Measurements from ENCODE around the gene ABCF1. TPM values are rescaled to one million over a fixed set of nuclear protein-coding genes. Genes with fewer than 3 reads are reported as not detected.

Gene ABCF1
- total and polyA plus RNA-seq, 2 of the 8 experiments (the other 6 are each of a cell fraction or from before 2014, with no cell fraction given) = 48.8 to 123 TPM

GRCh38 chr6:30601436-30601814 is 30.2 kb downstream of the ABCF1 start:
- Histone ChIP-seq H3K27me3 (replicated peaks in 1 of 4; ENCODE audit: control insufficient read depth in 3 of 4, extremely low read depth in 1 of 4, insufficient read depth in 3 of 4, low read length in 3 of 4) (no peaks in the 10 kb centered on the region), H2BK15ac (ENCODE audit: low read length) (no peak overlapping the region), H2BK5ac (ENCODE audit: low read depth, low read length) (no peak overlapping the region), H2BK12ac (ENCODE audit: low read depth, low read length) (no peak overlapping the region), H3K4ac (replicated peaks; ENCODE audit: insufficient read length, low read depth, low read length) (no peak overlapping the region), H3K4me2 (ENCODE audit: insufficient read depth in 1 of 2, low read depth in 2 of 2, low read length in 2 of 2) (no peak overlapping the region), H4K91ac (replicated peaks; ENCODE audit: insufficient read length, low read length) (no peak overlapping the region), H3K27ac (ENCODE audit: low read depth, low read length) (no peak overlapping the region), H4K8ac (ENCODE audit: extremely low read depth, insufficient read depth, low read length) (no peak overlapping the region), H3K23ac (ENCODE audit: insufficient read length) (no peak overlapping the region), H4K20me1 (replicated peaks in 1 of 2; ENCODE audit: control insufficient read depth in 1 of 2, insufficient read depth in 2 of 2, low read length in 2 of 2) (peaks cover 9 to 38% of the 10 kb centered on the region in 2 experiments), H3K4me1 (replicated peaks in 1 of 4; ENCODE audit: control insufficient read depth in 3 of 4, insufficient read depth in 4 of 4, low read length in 3 of 4) (no peaks in the 10 kb centered on the region), H2AK5ac (ENCODE audit: low read depth, low read length) (no peak overlapping the region), H2AFZ (ENCODE audit: low read length) (no peak overlapping the region), H3K4me3 (ENCODE audit: extremely low read depth in 1 of 4, insufficient read depth in 2 of 4, low read depth in 3 of 4, low read length in 4 of 4) (no peak overlapping the region), H3K9me3 (ENCODE audit: insufficient read depth in 2 of 2, low read depth in 1 of 2, low read length in 1 of 2) (no peaks in the 10 kb centered on the region), H2BK120ac (replicated peaks; ENCODE audit: low read depth, low read length) (no peak overlapping the region), H3K14ac (ENCODE audit: insufficient read length) (no peak overlapping the region), H3K23me2 (ENCODE audit: low read depth, low read length) (no peaks in the 10 kb centered on the region; the same call in 1 of the 2 replicates), H3K79me1 (ENCODE audit: low read depth, low read length) (no peaks in the 10 kb centered on the region; the same call in none of the 2 replicates), H3K18ac (ENCODE audit: extremely low read depth, low read length) (no peak overlapping the region), H3K9ac (replicated peaks in 1 of 4; ENCODE audit: extremely low read depth in 1 of 4, low read depth in 3 of 4, low read length in 3 of 4) (no peak overlapping the region), H3K36me3 (ENCODE audit: control insufficient read depth in 2 of 4, insufficient read depth in 4 of 4, low read length in 3 of 4) (peaks cover 49 to 62% (median 57%) of the 10 kb centered on the region in 4 experiments), H3K79me2 (ENCODE audit: control insufficient read depth in 1 of 2, insufficient read depth in 2 of 2, low read length in 2 of 2) (no peaks in the 10 kb centered on the region), H3K56ac (replicated peaks; ENCODE audit: insufficient read length, low read depth, low read length) (no peak overlapping the region), H4K5ac (ENCODE audit: insufficient read length, low read depth, low read length) (no peak overlapping the region), H2BK20ac (ENCODE audit: low read length) (no peak overlapping the region)
- no peak for FAIRE-seq
- CTCF ChIA-PET (ENCODE audit: partially characterized antibody) = interaction anchor here (0.9 to 5.7 kb wide), 7 partner anchors 9 to 118 kb away, joined by 3 to 35 read pairs (median 4); no protein-coding TSS in a partner anchor
- 92% methylated on average over 6 of the region's 6 CpGs; no CpG with 5 or more reads in 1 of the 2 experiments for whole genome bisulfite sequencing, 2 experiments (ENCODE audit: extremely low coverage in 1 of 2, insufficient coverage in 1 of 2, insufficient read length in 1 of 2, insufficient replicate concordance in 2 of 2, low coverage in 1 of 2, low lambda C conversion rate in 2 of 2, missing lambda C conversion rate in 1 of 2)
- DNase-seq (ENCODE audit: low read depth in 1 of 2, low spot score in 2 of 2) = no peak
- POLR2A ChIA-PET (ENCODE audit: partially characterized antibody) = interaction anchor here (1.0 to 21.6 kb wide), 21 partner anchors 9 to 478 kb away, joined by 3 to 712 read pairs (median 5); partner anchors contain the start of genes ATAT1, C6orf136, DHX16 and GNL1
- TF ChIP-seq SAP30 (IDR thresholded peaks at IDR 0.05; ENCODE audit: insufficient read depth, insufficient replicate concordance, low read length) (no peak), CBX5 (IDR thresholded peaks at IDR 0.05; ENCODE audit: low read depth, low read length) (no peak), CBX8 (IDR thresholded peaks at IDR 0.05; ENCODE audit: borderline replicate concordance, low read depth, low read length) (no peak), TAF1 (IDR thresholded peaks at IDR 0.05; ENCODE audit: low read depth, low read length) (no peak), GTF2F1 (IDR thresholded peaks at IDR 0.05; ENCODE audit: borderline replicate concordance, low read depth, low read length) (no peak), NRF1 (IDR thresholded peaks at IDR 0.05; ENCODE audit: low read depth, low read length) (no peak), BCL11A (IDR thresholded peaks at IDR 0.05; ENCODE audit: low read depth in 2 of 2, low read length in 2 of 2) (no peak), E2F6 (IDR thresholded peaks at IDR 0.05) (no peak), PHF8 (conservative IDR thresholded peaks at IDR 0.05; ENCODE audit: low read depth, low read length) (no peak), BACH1 (IDR thresholded peaks at IDR 0.05; ENCODE audit: low read length) (no peak)
- TF ChIP-seq, protein P1, sequence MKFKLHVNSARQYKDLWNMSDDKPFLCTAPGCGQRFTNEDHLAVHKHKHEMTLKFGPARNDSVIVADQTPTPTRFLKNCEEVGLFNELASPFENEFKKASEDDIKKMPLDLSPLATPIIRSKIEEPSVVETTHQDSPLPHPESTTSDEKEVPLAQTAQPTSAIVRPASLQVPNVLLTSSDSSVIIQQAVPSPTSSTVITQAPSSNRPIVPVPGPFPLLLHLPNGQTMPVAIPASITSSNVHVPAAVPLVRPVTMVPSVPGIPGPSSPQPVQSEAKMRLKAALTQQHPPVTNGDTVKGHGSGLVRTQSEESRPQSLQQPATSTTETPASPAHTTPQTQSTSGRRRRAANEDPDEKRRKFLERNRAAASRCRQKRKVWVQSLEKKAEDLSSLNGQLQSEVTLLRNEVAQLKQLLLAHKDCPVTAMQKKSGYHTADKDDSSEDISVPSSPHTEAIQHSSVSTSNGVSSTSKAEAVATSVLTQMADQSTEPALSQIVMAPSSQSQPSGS (IDR thresholded peaks at IDR 0.05; ENCODE audit: low read length) = no peak
